HCT116 (cell line): ENCODE measurements around the gene GFOD2.

Experiments used
- CBX3 ChIP-seq: IDR thresholded peaks from 2 replicates; pipeline ENCODE4 v1.6.1; 2012; ENCODE audit warnings: low read depth
- EZH2 ChIP-seq: fragments of 200-600 bp; sonication (generic); IDR thresholded peaks from 2 replicates; pipeline ENCODE4 v1.6.1; 2017; ENCODE audit warnings: antibody characterized with exemption, mixed run types
- JUND ChIP-seq: IDR thresholded peaks from 2 replicates; pipeline ENCODE4 v1.6.1; 2012
- POLR2A ChIP-seq: IDR thresholded peaks from 2 replicates; pipeline ENCODE4 v1.7.0; 2011; ENCODE audit warnings: borderline replicate concordance; ENCODE audit not compliant: insufficient read depth, insufficient read length; ENCODE audit errors: extremely low read depth
- POLR2AphosphoS5 ChIP-seq: IDR thresholded peaks from 2 replicates; pipeline ENCODE4 v1.6.1; 2011; ENCODE audit warnings: mild to moderate bottlenecking, low read depth, low read length, moderate library complexity
- SIN3A ChIP-seq: IDR thresholded peaks from 2 replicates; pipeline ENCODE4 v1.6.1; 2012; ENCODE audit warnings: low read depth
- SP1 ChIP-seq: IDR thresholded peaks from 2 replicates; pipeline ENCODE4 v1.6.1; 2012; ENCODE audit warnings: low read depth
- ZNF274 ChIP-seq: fragments of 200-500 bp; sonication (Bioruptor generic); IDR thresholded peaks from 2 replicates; pipeline ENCODE4 v1.6.1; 2014; ENCODE audit warnings: mild to moderate bottlenecking, low read depth, low read length, inconsistent platforms
- TF ChIP-seq, protein P1 (sequence below), 3 experiments: fragments of 200-600 bp in 1 of 3; sonication (generic) in 1 of 3; IDR thresholded peaks in 2 of 3; conservative IDR thresholded peaks in 1 of 3; 2 replicates each; pipeline ENCODE4 v1.5.1; 2012 to 2017; ENCODE audit warnings: low read depth in 2 of 3, low read length in 2 of 3, antibody characterized with exemption in 1 of 3, borderline replicate concordance in 1 of 3, control low read depth in 1 of 3, mild to moderate bottlenecking in 1 of 3, mixed read lengths in 1 of 3, mixed run types in 1 of 3, moderate library complexity in 1 of 3; ENCODE audit not compliant: insufficient read depth in 1 of 3
- TF ChIP-seq, protein P2 (sequence below): IDR thresholded peaks from 2 replicates; pipeline ENCODE4 v1.6.1; 2011; ENCODE audit warnings: mild to moderate bottlenecking, low read length, moderate library complexity; ENCODE audit not compliant: insufficient replicate concordance; ENCODE audit errors: extremely low read depth
- TF ChIP-seq, protein P3 (sequence below): IDR thresholded peaks from 2 replicates; pipeline ENCODE4 v1.6.1; 2012

GRCh38 chr16:67652578-67653127, 66.5 kb downstream of the GFOD2 start:
- TF ChIP-seq, protein P1, sequence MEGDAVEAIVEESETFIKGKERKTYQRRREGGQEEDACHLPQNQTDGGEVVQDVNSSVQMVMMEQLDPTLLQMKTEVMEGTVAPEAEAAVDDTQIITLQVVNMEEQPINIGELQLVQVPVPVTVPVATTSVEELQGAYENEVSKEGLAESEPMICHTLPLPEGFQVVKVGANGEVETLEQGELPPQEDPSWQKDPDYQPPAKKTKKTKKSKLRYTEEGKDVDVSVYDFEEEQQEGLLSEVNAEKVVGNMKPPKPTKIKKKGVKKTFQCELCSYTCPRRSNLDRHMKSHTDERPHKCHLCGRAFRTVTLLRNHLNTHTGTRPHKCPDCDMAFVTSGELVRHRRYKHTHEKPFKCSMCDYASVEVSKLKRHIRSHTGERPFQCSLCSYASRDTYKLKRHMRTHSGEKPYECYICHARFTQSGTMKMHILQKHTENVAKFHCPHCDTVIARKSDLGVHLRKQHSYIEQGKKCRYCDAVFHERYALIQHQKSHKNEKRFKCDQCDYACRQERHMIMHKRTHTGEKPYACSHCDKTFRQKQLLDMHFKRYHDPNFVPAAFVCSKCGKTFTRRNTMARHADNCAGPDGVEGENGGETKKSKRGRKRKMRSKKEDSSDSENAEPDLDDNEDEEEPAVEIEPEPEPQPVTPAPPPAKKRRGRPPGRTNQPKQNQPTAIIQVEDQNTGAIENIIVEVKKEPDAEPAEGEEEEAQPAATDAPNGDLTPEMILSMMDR (IDR thresholded peaks at IDR 0.05 in 2 of 3, conservative IDR thresholded peaks at IDR 0.05 in 1 of 3; ENCODE audit: borderline replicate concordance in 1 of 3, insufficient read depth in 1 of 3, low read depth in 2 of 3, low read length in 2 of 3): no peak
- no peak for TF ChIP-seq POLR2A
- no peak for TF ChIP-seq ZNF274
- no peak for TF ChIP-seq SP1
- TF ChIP-seq JUND: no peak
- no peak for TF ChIP-seq EZH2
- TF ChIP-seq POLR2AphosphoS5: peak; percentile 57
- TF ChIP-seq CBX3: no peak
- TF ChIP-seq, protein P2, sequence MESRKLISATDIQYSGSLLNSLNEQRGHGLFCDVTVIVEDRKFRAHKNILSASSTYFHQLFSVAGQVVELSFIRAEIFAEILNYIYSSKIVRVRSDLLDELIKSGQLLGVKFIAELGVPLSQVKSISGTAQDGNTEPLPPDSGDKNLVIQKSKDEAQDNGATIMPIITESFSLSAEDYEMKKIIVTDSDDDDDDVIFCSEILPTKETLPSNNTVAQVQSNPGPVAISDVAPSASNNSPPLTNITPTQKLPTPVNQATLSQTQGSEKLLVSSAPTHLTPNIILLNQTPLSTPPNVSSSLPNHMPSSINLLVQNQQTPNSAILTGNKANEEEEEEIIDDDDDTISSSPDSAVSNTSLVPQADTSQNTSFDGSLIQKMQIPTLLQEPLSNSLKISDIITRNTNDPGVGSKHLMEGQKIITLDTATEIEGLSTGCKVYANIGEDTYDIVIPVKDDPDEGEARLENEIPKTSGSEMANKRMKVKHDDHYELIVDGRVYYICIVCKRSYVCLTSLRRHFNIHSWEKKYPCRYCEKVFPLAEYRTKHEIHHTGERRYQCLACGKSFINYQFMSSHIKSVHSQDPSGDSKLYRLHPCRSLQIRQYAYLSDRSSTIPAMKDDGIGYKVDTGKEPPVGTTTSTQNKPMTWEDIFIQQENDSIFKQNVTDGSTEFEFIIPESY: no peak
- TF ChIP-seq SIN3A: no peak
- TF ChIP-seq, protein P3, sequence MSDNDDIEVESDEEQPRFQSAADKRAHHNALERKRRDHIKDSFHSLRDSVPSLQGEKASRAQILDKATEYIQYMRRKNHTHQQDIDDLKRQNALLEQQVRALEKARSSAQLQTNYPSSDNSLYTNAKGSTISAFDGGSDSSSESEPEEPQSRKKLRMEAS: no peak; the same call in 1 of the 2 replicates
